Caco-2 (cell line): Measurements from ENCODE around the gene MRPS24. TPM values are rescaled to one million over a fixed set of nuclear protein-coding genes. Genes with fewer than 3 reads are reported as not detected.

Experiments used
- BruUV-seq: library from RNA; stranded (reverse); fragments of 400-500 nt; replicated peaks from 2 replicates; lab custom pipeline; 2021; lab: Mats Ljungman, UMichigan
- CTCF ChIA-PET: fragments of 300-600 bp; sonication (Branson Sonifier 250); formaldehyde crosslinking; loops from one replicate; lab custom pipeline; 2022; ENCODE audit warnings: antibody characterized with exemption; lab: Charles Lee
- POLR2A ChIA-PET: fragments of 300-600 bp; sonication (Branson Sonifier 250); formaldehyde crosslinking; loops from one replicate; lab custom pipeline; 2022; ENCODE audit warnings: antibody characterized with exemption; lab: Charles Lee
- DNase-seq, 2 experiments: peaks; one replicate each; pipeline versions ENCODE4 v3.0.0 to v3.0.0-alpha.2; 2020 to 2022
- H3K27me3 ChIP-seq: replicated peaks from 2 replicates; pipeline ENCODE4 v1.6.0; 2011; ENCODE audit warnings: low read length; ENCODE audit not compliant: control insufficient read depth, insufficient read depth
- H3K36me3 ChIP-seq: 2 replicates; pipeline ENCODE4 v1.5.1; 2011; ENCODE audit warnings: low read length; ENCODE audit not compliant: control insufficient read depth, insufficient read depth
- H3K4me1 ChIP-seq: fragments of 250-450 bp; sonication (Bioruptor Pico); 2 replicates; pipeline ENCODE4 v1.5.1; 2020; ENCODE audit warnings: mild to moderate bottlenecking
- H3K4me3 ChIP-seq: 2 replicates; pipeline ENCODE4 v1.5.1; 2011; ENCODE audit warnings: low read depth, mild to moderate bottlenecking, control low read depth, low read length
- H3K9me3 ChIP-seq: fragments of 250-450 bp; sonication (Bioruptor Pico); 2 replicates; pipeline ENCODE4 v1.5.1; 2020; ENCODE audit warnings: mild to moderate bottlenecking, moderate library complexity
- H3K27ac Mint-ChIP-seq: one replicate; pipeline ENCODE4 v1.8.0; 2022; ENCODE audit warnings: mixed read lengths; ENCODE audit not compliant: unreplicated experiment
- H3K27me3 Mint-ChIP-seq: one replicate; pipeline ENCODE4 v1.8.0; 2022; ENCODE audit warnings: mixed read lengths; ENCODE audit not compliant: insufficient read depth, unreplicated experiment
- H3K36me3 Mint-ChIP-seq: one replicate; pipeline ENCODE4 v1.8.0; 2022; ENCODE audit warnings: mild to moderate bottlenecking, mixed read lengths; ENCODE audit not compliant: insufficient read depth, unreplicated experiment
- H3K4me1 Mint-ChIP-seq: one replicate; pipeline ENCODE4 v1.8.0; 2022; ENCODE audit warnings: low read depth, mixed read lengths; ENCODE audit not compliant: unreplicated experiment
- H3K4me3 Mint-ChIP-seq: one replicate; pipeline ENCODE4 v1.8.0; 2022; ENCODE audit warnings: mild to moderate bottlenecking, moderate library complexity, mixed read lengths; ENCODE audit not compliant: unreplicated experiment
- H3K9me3 Mint-ChIP-seq: one replicate; pipeline ENCODE4 v1.8.0; 2022; ENCODE audit warnings: mixed read lengths; ENCODE audit not compliant: unreplicated experiment
- CTCF ChIP-seq, 2 experiments: fragments of 200-600 bp in 1 of 2; IDR thresholded peaks; 1 replicate in 1 of 2; 2 replicates in 1 of 2; pipeline versions ENCODE4 v1.5.1 to v1.8.0; 2011 to 2022; ENCODE audit warnings: antibody characterized with exemption in 1 of 2, control low read depth in 1 of 2, inconsistent platforms in 1 of 2, low read depth in 1 of 2, low read length in 1 of 2, mild to moderate bottlenecking in 1 of 2, moderate library complexity in 1 of 2; ENCODE audit not compliant: insufficient read depth in 1 of 2, severe bottlenecking in 1 of 2, unreplicated experiment in 1 of 2
- intact Hi-C: fragments of 100-400 bp; cut with micrococcal nuclease; formaldehyde crosslinking; loops from one replicate; pipeline ENCODE4 v1.10.0; 2022; ENCODE audit not compliant: unreplicated experiment
- total RNA-seq: library from RNA; stranded (reverse); gene quantifications from 2 replicates; pipeline ENCODE4 v1.2.3, GENCODE V29; 2022

MRPS24 gene
- total RNA-seq, 1 experiment from 2014 or later = 150 TPM

DNA sequence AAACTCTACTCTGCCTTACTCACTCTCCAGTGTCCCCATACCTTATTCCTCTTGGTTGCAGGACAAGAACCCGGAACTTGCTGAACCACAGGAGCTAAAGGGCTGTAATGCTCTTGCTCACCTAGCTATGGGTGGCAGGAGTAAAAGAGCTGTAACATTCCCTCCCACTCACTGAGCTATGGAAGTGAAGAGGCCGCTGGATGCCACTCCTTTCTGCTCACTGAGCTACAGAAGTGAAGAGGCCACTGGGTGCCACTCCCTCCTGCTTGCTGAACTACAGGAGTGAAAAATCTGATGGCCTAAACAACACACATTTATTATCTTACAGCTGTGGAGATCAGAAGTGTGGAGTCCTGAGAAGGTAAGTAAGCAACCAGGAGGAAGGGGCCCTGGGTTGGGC is 17.5 kb downstream of the MRPS24 start:
- POLR2A ChIA-PET = no interaction called here
- DNase-seq = no peak
- no peak overlapping the region for H3K4me3 ChIP-seq
- no peak for TF ChIP-seq CTCF (IDR thresholded peaks at IDR 0.05; ENCODE audit: insufficient read depth in 1 of 2, low read depth in 1 of 2, low read length in 1 of 2, severe bottlenecking in 1 of 2, unreplicated experiment in 1 of 2)
- intact Hi-C loops = loop anchor here (5.0 kb wide), 1 partner anchor 100 kb away; no protein-coding TSS in a partner anchor
- H3K27me3 ChIP-seq = no peaks in the 10 kb centered on the region
- H3K36me3 ChIP-seq = no peaks in the 10 kb centered on the region
- Mint-ChIP-seq H3K27me3 (no peaks in the 10 kb centered on the region), H3K36me3 (no peaks in the 10 kb centered on the region), H3K4me3 (no peak overlapping the region), H3K4me1 (no peaks in the 10 kb centered on the region), H3K27ac (no peak overlapping the region), H3K9me3 (peaks cover 8% of the 10 kb centered on the region)
- H3K9me3 ChIP-seq = no peaks in the 10 kb centered on the region; the same call in 1 of the 2 replicates
- H3K4me1 ChIP-seq = no peaks in the 10 kb centered on the region
- no TSS peak for BruUV-seq
- CTCF ChIA-PET = no interaction called here

GRCh38 chr7:43850348-43851116 is 18.8 kb downstream of the MRPS24 start:
- H3K27me3 Mint-ChIP-seq = no peaks in the 10 kb centered on the region
- POLR2A ChIA-PET = no interaction called here
- Histone ChIP-seq H3K36me3 (no peaks in the 10 kb centered on the region), H3K9me3 (no peaks in the 10 kb centered on the region; the same call in 1 of the 2 replicates), H3K4me3 (no peak overlapping the region), H3K27me3 (no peaks in the 10 kb centered on the region), H3K4me1 (no peaks in the 10 kb centered on the region)
- H3K4me1 Mint-ChIP-seq = no peaks in the 10 kb centered on the region
- no peaks in the 10 kb centered on the region for H3K36me3 Mint-ChIP-seq
- no peak for TF ChIP-seq CTCF (IDR thresholded peaks at IDR 0.05; ENCODE audit: insufficient read depth in 1 of 2, low read depth in 1 of 2, low read length in 1 of 2, severe bottlenecking in 1 of 2, unreplicated experiment in 1 of 2)
- CTCF ChIA-PET = no interaction called here
- DNase-seq = no peak
- intact Hi-C loops = loop anchor here (5.0 kb wide), 1 partner anchor 102 kb away; no protein-coding TSS in a partner anchor
- H3K27ac Mint-ChIP-seq = no peak overlapping the region
- no peak overlapping the region for H3K4me3 Mint-ChIP-seq
- H3K9me3 Mint-ChIP-seq = peaks cover 8% of the 10 kb centered on the region
- no TSS peak for BruUV-seq

GRCh38 chr7:43849047-43849446 is 20.3 kb downstream of the MRPS24 start:
- H3K36me3 Mint-ChIP-seq = no peaks in the 10 kb centered on the region
- CTCF ChIA-PET = interaction anchor here (0.7 kb wide), 1 partner anchor 658 kb away, joined by 3 read pairs; no protein-coding TSS in a partner anchor
- H3K4me1 ChIP-seq = no peaks in the 10 kb centered on the region
- no peak for TF ChIP-seq CTCF (IDR thresholded peaks at IDR 0.05; ENCODE audit: insufficient read depth in 1 of 2, low read depth in 1 of 2, low read length in 1 of 2, severe bottlenecking in 1 of 2, unreplicated experiment in 1 of 2)
- POLR2A ChIA-PET = interaction anchor here (0.7 kb wide), 1 partner anchor 21 kb away, joined by 4 read pairs; the partner anchor contains the start of gene MRPS24
- H3K9me3 Mint-ChIP-seq = no peaks in the 10 kb centered on the region
- H3K4me1 Mint-ChIP-seq = no peaks in the 10 kb centered on the region
- no peaks in the 10 kb centered on the region for H3K27me3 ChIP-seq
- no peak overlapping the region for H3K27ac Mint-ChIP-seq
- no TSS peak for BruUV-seq
- no peak overlapping the region for H3K4me3 Mint-ChIP-seq
- no peaks in the 10 kb centered on the region for H3K27me3 Mint-ChIP-seq
- DNase-seq = no peak
- intact Hi-C loops = no loop called here
- H3K36me3 ChIP-seq = no peaks in the 10 kb centered on the region
- no peak overlapping the region for H3K4me3 ChIP-seq
- no peaks in the 10 kb centered on the region; the same call in 1 of the 2 replicates for H3K9me3 ChIP-seq
